KG1 (cell line): Measurements from ENCODE around the gene BEND3.
"Not testable (repeated sequence)": the region's sequence is repeated elsewhere in the genome, so short reads cannot be mapped to it uniquely, and the experiment has no call there.

ENCODE experiments used
- DNase-seq: peaks from one replicate; lab custom pipeline; 2025; lab: John Stamatoyannopoulos, UW

BEND3 gene

GRCh38 chr6:107114926-107115694 is at the start of gene BEND3:
Gene BEND3 (minus strand): TSS chr6:107115515. CDS start chr6:107099285, 16,230 bp downstream.
- no peak for DNase-seq

DNA sequence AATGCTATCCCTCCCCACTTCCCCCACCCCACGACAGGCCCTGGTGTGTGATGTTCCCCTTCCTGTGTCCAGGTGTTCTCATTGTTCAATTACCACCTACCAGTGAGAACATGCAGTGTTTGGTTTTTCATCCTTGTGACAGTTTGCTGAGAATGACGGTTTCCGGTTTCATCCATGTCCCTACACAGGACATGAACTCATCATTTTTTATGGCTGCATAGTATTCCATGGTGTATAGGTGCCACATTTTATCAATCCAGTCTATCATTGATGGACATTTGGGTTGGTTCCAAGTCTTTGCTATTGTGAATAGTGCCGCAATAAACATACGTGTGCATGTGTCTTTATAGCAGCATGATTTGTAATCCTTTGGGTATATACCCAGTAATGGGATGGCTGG is 49.0 kb upstream of the BEND3 start:
- not testable (repeated sequence) for DNase-seq

- DNase-seq: no peak
These were observed 46.2 kb upstream of the BEND3 start for GRCh38 chr6:107161521-107161920.

DNA sequence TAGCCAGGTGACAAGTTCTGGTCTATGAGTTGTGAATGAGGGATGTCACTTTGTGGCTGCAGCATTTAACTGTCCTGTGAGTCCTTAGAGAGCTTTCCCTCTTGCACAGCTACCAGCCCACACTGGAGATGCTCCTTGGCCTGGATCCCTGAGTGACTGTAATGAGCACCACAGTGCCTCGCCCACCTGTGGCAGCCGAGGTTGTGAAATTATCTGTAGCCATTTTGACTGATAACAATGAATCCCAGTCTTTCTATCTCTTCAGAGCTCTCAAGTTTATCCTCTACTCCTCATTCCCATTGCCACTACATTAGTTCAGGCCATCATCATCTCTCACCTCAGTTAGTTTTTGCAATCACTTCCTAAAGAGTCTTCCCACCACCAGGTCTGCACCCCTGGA is 41.3 kb upstream of the BEND3 start:
- no peak for DNase-seq

- no peak for DNase-seq
These were observed 39.5 kb upstream of the BEND3 start for GRCh38 chr6:107154801-107155160.

DNA sequence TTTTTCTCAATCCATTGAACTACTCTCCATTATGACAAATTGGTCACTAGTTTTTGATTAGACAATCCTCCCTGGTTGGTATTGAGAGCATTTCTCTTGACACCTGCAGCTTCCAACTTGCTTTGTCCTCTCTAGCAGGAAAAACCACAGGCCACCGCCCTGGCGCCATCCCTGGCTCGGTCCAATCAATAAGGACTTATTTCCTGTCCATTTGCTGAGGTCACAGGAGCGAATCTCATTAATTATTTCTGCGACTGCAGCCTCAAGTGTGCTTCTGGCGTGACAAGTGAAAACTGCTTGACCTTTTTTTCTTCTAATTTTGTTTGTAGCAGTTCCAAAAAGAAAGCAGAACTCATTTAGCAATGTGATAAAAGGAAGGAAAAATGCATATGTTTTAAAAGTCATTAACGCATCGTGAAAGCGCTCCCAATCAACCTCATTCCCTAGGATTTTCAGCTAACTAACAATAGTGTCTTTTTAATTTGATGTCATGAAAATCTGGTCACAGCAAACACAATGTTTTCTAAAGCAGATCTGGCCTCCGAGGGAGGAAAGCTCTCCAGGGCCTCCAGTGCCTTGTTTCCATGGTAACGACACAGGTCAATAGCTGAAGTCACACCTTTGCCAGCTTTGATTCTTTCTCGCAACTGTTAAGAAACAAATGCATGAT is 39.0 kb upstream of the BEND3 start:
- DNase-seq: no peak

GRCh38 chr6:107152638-107153430 is 37.5 kb upstream of the BEND3 start:
- no peak for DNase-seq

GRCh38 chr6:107144666-107145065 is 29.4 kb upstream of the BEND3 start:
- DNase-seq: no peak

- DNase-seq: no peak
These were observed 28.7 kb upstream of the BEND3 start for GRCh38 chr6:107144014-107144413.

- no peak for DNase-seq
These were observed 25.3 kb upstream of the BEND3 start for GRCh38 chr6:107140581-107140980.

GRCh38 chr6:107136324-107136723 is 21.0 kb upstream of the BEND3 start:
- DNase-seq: not testable (repeated sequence)

DNA sequence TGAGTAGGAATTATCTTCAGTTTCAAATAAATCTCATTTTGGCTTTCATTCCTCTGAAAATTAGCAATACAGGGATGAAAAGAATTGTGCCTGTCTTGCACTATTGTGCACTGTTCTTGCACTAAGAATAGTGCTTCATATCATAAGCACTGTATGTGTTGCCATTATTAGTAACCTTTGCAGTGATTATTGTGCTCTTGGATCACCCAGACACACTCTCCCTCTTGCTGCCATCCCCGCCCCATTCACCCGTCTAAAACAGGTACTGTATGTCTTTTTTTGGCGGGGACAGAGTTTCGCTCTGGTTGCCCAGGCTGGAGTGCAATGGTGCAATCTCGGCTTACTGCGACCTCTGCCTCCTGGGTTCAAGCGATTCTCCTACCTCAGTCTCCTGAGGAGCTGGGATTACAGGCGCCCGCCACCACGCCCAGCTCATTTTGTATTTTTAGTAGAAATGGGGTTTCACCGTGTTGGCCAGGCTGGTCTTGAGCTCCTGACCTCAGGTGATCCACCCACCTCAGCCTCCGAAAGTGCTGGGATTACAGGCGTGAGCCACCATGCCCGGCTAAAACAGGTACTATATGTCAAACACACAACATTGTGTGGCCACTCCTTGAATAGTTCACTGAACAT is 19.8 kb upstream of the BEND3 start:
- not testable (repeated sequence) for DNase-seq

GRCh38 chr6:107132330-107132954 is 17.1 kb upstream of the BEND3 start:
- no peak for DNase-seq

GRCh38 chr6:107129370-107129925 is 14.1 kb upstream of the BEND3 start:
- no peak for DNase-seq

DNA sequence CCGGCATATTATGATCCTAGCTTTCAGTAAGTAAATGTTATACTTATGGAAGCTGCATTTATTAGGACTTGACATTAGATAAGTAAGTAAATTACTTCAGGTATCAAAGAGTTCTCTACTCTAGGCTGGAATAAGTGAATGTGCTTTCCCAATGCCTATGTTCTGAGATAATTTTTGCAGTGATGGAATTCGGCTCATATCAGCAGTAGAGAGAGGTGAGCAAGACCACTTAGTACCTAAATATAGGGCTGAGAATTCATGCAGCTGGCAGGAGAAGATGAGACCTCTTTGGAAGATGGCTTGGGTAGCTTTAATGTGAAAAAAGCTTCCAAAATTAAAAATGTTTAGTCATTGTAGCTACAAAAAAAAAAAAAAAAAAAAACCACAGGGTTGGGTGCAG is 13.3 kb upstream of the BEND3 start:
- DNase-seq: no peak

- DNase-seq: no peak
These were observed 12.9 kb upstream of the BEND3 start for GRCh38 chr6:107128175-107128574.

GRCh38 chr6:107125771-107126170 is 10.5 kb upstream of the BEND3 start:
- DNase-seq: no peak

- DNase-seq: no peak
These were observed 9.6 kb upstream of the BEND3 start for GRCh38 chr6:107124934-107125348.

- no peak for DNase-seq
These were observed 8.2 kb upstream of the BEND3 start for GRCh38 chr6:107123501-107123900.

- DNase-seq: no peak
These were observed 7.4 kb upstream of the BEND3 start for GRCh38 chr6:107122748-107123147.

- DNase-seq: no peak
These were observed 6.7 kb upstream of the BEND3 start for GRCh38 chr6:107121964-107122495.
